IMR-90 (cell line): ENCODE data around the gene ARHGAP31. TPM values are rescaled to one million over a fixed set of nuclear protein-coding genes. Genes with fewer than 3 reads are reported as not detected.
A peak's percentile ranks its signal among the peaks of the same experiment; 100 is the strongest.

Experiments
- ATAC-seq: fragments of 200-7000 bp; cut with Tn5 transposase; 2 replicates; pipeline ENCODE4 v1.9.1; 2020; ENCODE audit warnings: low read depth, mild to moderate bottlenecking, moderate library complexity
- BruUV-seq: library from RNA; stranded (reverse); fragments of 400-500 nt; replicated peaks from 2 replicates; lab custom pipeline; 2021; lab: Mats Ljungman, UMichigan
- CTCF ChIA-PET: fragments of 300-600 bp; formaldehyde crosslinking; extraction: SDS; loops from one replicate; lab custom pipeline; 2021; ENCODE audit warnings: antibody characterized with exemption; lab: Yijun Ruan, JAX
- POLR2A ChIA-PET: fragments of 300-600 bp; sonication (Branson Sonifier 250); formaldehyde crosslinking; loops from one replicate; lab custom pipeline; 2022; ENCODE audit warnings: antibody characterized with exemption; ENCODE audit not compliant: unreplicated experiment; lab: Charles Lee
- DNase-seq: peaks from one replicate; pipeline ENCODE4 v3.0.0; 2013
- H2AFZ ChIP-seq: replicated peaks from 2 replicates; pipeline ENCODE3; 2013; ENCODE audit warnings: low read length, mild to moderate bottlenecking; ENCODE audit not compliant: poor library complexity
- H2AK5ac ChIP-seq: 2 replicates; pipeline ENCODE4 v1.6.1; 2013; ENCODE audit warnings: low read depth, low read length, inconsistent platforms
- H2AK9ac ChIP-seq: replicated peaks from 2 replicates; pipeline ENCODE3; 2013; ENCODE audit warnings: mild to moderate bottlenecking, low read depth, low read length, moderate library complexity; ENCODE audit not compliant: poor library complexity
- H2BK120ac ChIP-seq: 2 replicates; pipeline ENCODE4 v1.6.1; 2013; ENCODE audit warnings: low read depth, low read length, inconsistent platforms
- H2BK15ac ChIP-seq: 3 replicates; pipeline ENCODE4 v1.6.1; 2013; ENCODE audit warnings: low read depth, low read length, inconsistent platforms
- H2BK20ac ChIP-seq: 2 replicates; pipeline ENCODE4 v1.6.1; 2013; ENCODE audit warnings: low read depth, mild to moderate bottlenecking, inconsistent platforms, low read length, moderate library complexity
- H2BK5ac ChIP-seq: 2 replicates; pipeline ENCODE4 v1.6.1; 2013; ENCODE audit warnings: mild to moderate bottlenecking, low read depth, low read length, inconsistent platforms; ENCODE audit not compliant: poor library complexity, severe bottlenecking
- H3K14ac ChIP-seq: replicated peaks from 2 replicates; pipeline ENCODE4 v1.6.1; 2013; ENCODE audit warnings: low read depth, low read length, inconsistent platforms
- H3K18ac ChIP-seq: 2 replicates; pipeline ENCODE4 v1.6.1; 2013; ENCODE audit warnings: low read depth, low read length, control low read depth
- H3K23ac ChIP-seq: 2 replicates; pipeline ENCODE4 v1.6.1; 2013; ENCODE audit warnings: low read depth, low read length, inconsistent platforms
- H3K27ac ChIP-seq: 2 replicates; pipeline ENCODE4 v1.5.1; 2013; ENCODE audit warnings: mild to moderate bottlenecking, control low read depth, low read length; ENCODE audit not compliant: insufficient read depth
- H3K27me3 ChIP-seq: 2 replicates; pipeline ENCODE4 v1.6.1; 2013; ENCODE audit warnings: low read length; ENCODE audit not compliant: control insufficient read depth, insufficient read depth
- H3K36me3 ChIP-seq: 2 replicates; pipeline ENCODE4 v1.6.1; 2013; ENCODE audit warnings: low read length, mixed read lengths; ENCODE audit not compliant: control insufficient read depth, insufficient read depth
- H3K4ac ChIP-seq: 2 replicates; pipeline ENCODE4 v1.6.1; 2013; ENCODE audit warnings: low read depth, low read length, inconsistent platforms
- H3K4me1 ChIP-seq: 2 replicates; pipeline ENCODE4 v1.6.1; 2013; ENCODE audit warnings: low read length, mixed read lengths; ENCODE audit not compliant: control insufficient read depth, insufficient read depth
- H3K4me2 ChIP-seq: 2 replicates; pipeline ENCODE4 v1.6.1; 2013; ENCODE audit warnings: low read depth, mild to moderate bottlenecking, control low read depth, low read length, moderate library complexity
- H3K4me3 ChIP-seq: 2 replicates; pipeline ENCODE4 v1.5.1; 2013; ENCODE audit warnings: low read depth, mild to moderate bottlenecking, control low read depth, low read length, moderate library complexity; ENCODE audit not compliant: insufficient read depth
- H3K56ac ChIP-seq: 2 replicates; pipeline ENCODE4 v1.6.1; 2013; ENCODE audit warnings: low read length, inconsistent platforms; ENCODE audit not compliant: insufficient read depth; ENCODE audit errors: extremely low read depth
- H3K79me1 ChIP-seq, 2 experiments: 2 replicates each; pipeline ENCODE4 v1.6.1; 2013; ENCODE audit warnings: low read length in 2 of 2, inconsistent platforms in 1 of 2, low read depth in 1 of 2
- H3K9ac ChIP-seq: 2 replicates; pipeline ENCODE4 v1.6.1; 2013; ENCODE audit warnings: low read depth, low read length, control low read depth
- H3K9me1 ChIP-seq: 2 replicates; pipeline ENCODE4 v1.6.1; 2013; ENCODE audit warnings: low read length, inconsistent platforms; ENCODE audit not compliant: insufficient read depth
- H3K9me3 ChIP-seq: 2 replicates; pipeline ENCODE4 v1.6.1; 2013; ENCODE audit warnings: low read length; ENCODE audit not compliant: control insufficient read depth, insufficient read depth
- H4K20me1 ChIP-seq: 2 replicates; pipeline ENCODE4 v1.6.1; 2013; ENCODE audit warnings: low read length, inconsistent platforms; ENCODE audit not compliant: insufficient read depth
- H4K5ac ChIP-seq: 2 replicates; pipeline ENCODE4 v1.6.1; 2013; ENCODE audit warnings: mild to moderate bottlenecking, low read depth, low read length, control low read depth
- H4K8ac ChIP-seq, 2 experiments: 2 replicates each; pipeline ENCODE4 v1.6.1; 2013; ENCODE audit warnings: low read depth in 2 of 2, low read length in 2 of 2, control low read depth in 1 of 2, inconsistent platforms in 1 of 2
- H4K91ac ChIP-seq: 2 replicates; pipeline ENCODE4 v1.6.1; 2013; ENCODE audit warnings: low read depth, low read length, inconsistent platforms; ENCODE audit not compliant: insufficient read depth
- CHD1 ChIP-seq: IDR thresholded peaks from 2 replicates; pipeline ENCODE4 v1.6.1; 2012; ENCODE audit warnings: low read depth, low read length, improper control_type of control experiment
- ELK1 ChIP-seq: fragments of 150-350 bp; IDR thresholded peaks from 2 replicates; pipeline ENCODE4 v1.6.1; 2016; ENCODE audit warnings: low read depth, mild to moderate bottlenecking, low read length, moderate library complexity, borderline replicate concordance
- MAZ ChIP-seq: IDR thresholded peaks from 2 replicates; pipeline ENCODE4 v1.6.1; 2012; ENCODE audit warnings: low read depth, mild to moderate bottlenecking, low read length, improper control_type of control experiment, moderate library complexity, borderline replicate concordance
- POLR2A ChIP-seq: IDR thresholded peaks from 2 replicates; pipeline ENCODE4 v1.6.1; 2012; ENCODE audit warnings: mild to moderate bottlenecking, low read depth, low read length
- SMC3 ChIP-seq: fragments of 150-350 bp; IDR thresholded peaks from 2 replicates; pipeline ENCODE4 v1.6.1; 2016; ENCODE audit warnings: low read depth, mild to moderate bottlenecking, antibody characterized with exemption, low read length, moderate library complexity
- USF2 ChIP-seq: fragments of 150-350 bp; IDR thresholded peaks from 2 replicates; pipeline ENCODE4 v1.6.1; 2017; ENCODE audit warnings: mild to moderate bottlenecking, antibody characterized with exemption, low read length, low read depth
- WGBS, 2 experiments: methylation state at CpG; one replicate each; pipeline versions ENCODE4 v1.1.5 to v1.1.7; 2013; ENCODE audit warnings: missing lambda C conversion rate in 2 of 2; ENCODE audit not compliant: insufficient read length in 1 of 2; ENCODE audit errors: extremely low coverage in 2 of 2; 5-methylcytosine and 5-hydroxymethylcytosine counted together
- dilution Hi-C: fragments of 300-500 bp; cut with HindIII; formaldehyde crosslinking; loops from one replicate; pipeline ENCODE4 v1.14.3; 2018; ENCODE audit warnings: low sequenced_read_pairs; ENCODE audit not compliant: unreplicated experiment
- in situ Hi-C: fragments of 300-500 bp; cut with MboI; formaldehyde crosslinking; loops from 3 replicates; pipeline ENCODE4 v1.14.3; 2019; ENCODE audit warnings: low sequenced_read_pairs, inconsistent platforms, mixed read lengths
- intact Hi-C: fragments of 100-400 bp; cut with micrococcal nuclease; formaldehyde crosslinking; loops from 2 replicates; pipeline ENCODE4 v1.10.0; 2022
- polyA plus RNA-seq, 3 experiments: library from polyadenylated mRNA; depleted of rRNA; stranded (reverse); fragments of >200 nt; gene quantifications; 2 replicates each; pipeline ENCODE4 v1.2.3, GENCODE V29; 2012; ENCODE audit warnings: low replicate concordance in 1 of 3
- total RNA-seq: library from RNA; depleted of rRNA; stranded (reverse); fragments of >200 nt; gene quantifications from 2 replicates; pipeline ENCODE4 v1.2.3, GENCODE V29; 2012

ARHGAP31 gene
- total and polyA plus RNA-seq, 2 of the 4 experiments (the other 2 are of a cell fraction) = 6.6 to 7.7 TPM

GRCh38 chr3:119469418-119470189 lies 175.4 kb downstream of the ARHGAP31 start:
- TF ChIP-seq ELK1 (no peak), MAZ (no peak), CHD1 (no peak), USF2 (no peak), SMC3 (no peak), POLR2A (no peak)
- 0 out of 2 replicates have a peak overlapping the region, but pooled peaks have one; percentile 87 for H3K4ac ChIP-seq
- no peaks in the 10 kb centered on the region for H4K20me1 ChIP-seq
- H3K27ac ChIP-seq = peak overlapping the region; percentile 80; the same call in 1 of the 2 replicates
- no peak overlapping the region for H2BK120ac ChIP-seq
- H4K5ac ChIP-seq = no peak overlapping the region
- CTCF ChIA-PET = no interaction called here
- H3K4me2 ChIP-seq = peak overlapping the region; percentile 88
- no peaks in the 10 kb centered on the region for H3K9me3 ChIP-seq
- WGBS, 2 experiments = 21% methylated on average over 7 of the region's 16 CpGs; no CpG with 5 or more reads in 1 of the 2 experiments
- no peak overlapping the region for H3K14ac ChIP-seq
- DNase-seq = peak; percentile 47
- no peak overlapping the region for H3K18ac ChIP-seq
- H3K9me1 ChIP-seq = peaks cover 6% of the 10 kb centered on the region; the same call in 1 of the 2 replicates
- dilution Hi-C loops = no loop called here
- POLR2A ChIA-PET = interaction anchor here (1.0 kb wide), 1 partner anchor 18 kb away, joined by 3 read pairs; no protein-coding TSS in a partner anchor
- H3K36me3 ChIP-seq = peaks cover 8% of the 10 kb centered on the region
- H3K27me3 ChIP-seq = no peaks in the 10 kb centered on the region
- peak overlapping the region; percentile 2; the same call in 1 of the 2 replicates for H3K56ac ChIP-seq
- peaks cover 10 to 23% of the 10 kb centered on the region in 2 experiments for H3K79me1 ChIP-seq
- BruUV-seq = no TSS peak
- no peak overlapping the region for H2BK15ac ChIP-seq
- peak overlapping the region; percentile 100 for H2AFZ ChIP-seq
- no peak overlapping the region for H2BK20ac ChIP-seq
- H3K4me3 ChIP-seq = peak overlapping the region; percentile 75
- peak overlapping the region; percentile 71 for H3K9ac ChIP-seq
- peak overlapping the region; percentile 89 to 95; a peak in 2 of 4 replicates for H4K8ac ChIP-seq
- peak; percentile 10; the same call in 1 of the 2 replicates for ATAC-seq
- no peak overlapping the region for H2BK5ac ChIP-seq
- H3K4me1 ChIP-seq = peaks cover 3% of the 10 kb centered on the region
- in situ Hi-C loops = no loop called here
- H2AK9ac ChIP-seq = peak overlapping the region; percentile 88
- H3K23ac ChIP-seq = peak overlapping the region; percentile 71
- intact Hi-C loops = loop anchor here (2.0 kb wide), 1 partner anchor 211 kb away; no protein-coding TSS in a partner anchor
- H4K91ac ChIP-seq = no peak overlapping the region
- H2AK5ac ChIP-seq = no peak overlapping the region
